HUES6 (cell line): Measurements from ENCODE around the gene LMAN2.
A peak's percentile ranks its signal among the peaks of the same experiment; 100 is the strongest.
"Not testable (repeated sequence)": the region's sequence is repeated elsewhere in the genome, so short reads cannot be mapped to it uniquely, and the experiment has no call there.

Experiments used
- H3K27ac ChIP-seq: 2 replicates; pipeline ENCODE4 v1.7.0; 2013; ENCODE audit warnings: low read depth, mild to moderate bottlenecking, low read length, inconsistent platforms
- H3K27me3 ChIP-seq: 2 replicates; pipeline ENCODE4 v1.6.1; 2013; ENCODE audit warnings: low read length; ENCODE audit not compliant: control insufficient read depth, insufficient read depth
- H3K36me3 ChIP-seq: 2 replicates; pipeline ENCODE4 v1.6.1; 2013; ENCODE audit warnings: low read length; ENCODE audit not compliant: control insufficient read depth, insufficient read depth
- H3K4me1 ChIP-seq: 2 replicates; pipeline ENCODE4 v1.6.1; 2013; ENCODE audit warnings: low read length; ENCODE audit not compliant: control insufficient read depth, insufficient read depth
- H3K4me3 ChIP-seq: 2 replicates; pipeline ENCODE4 v1.5.1; 2013; ENCODE audit warnings: low read depth, low read length
- H3K9ac ChIP-seq: one replicate; pipeline ENCODE4 v1.6.1; 2013; ENCODE audit warnings: mild to moderate bottlenecking, low read length
- H3K9me3 ChIP-seq: 2 replicates; pipeline ENCODE4 v1.6.1; 2013; ENCODE audit warnings: low read depth, low read length; ENCODE audit not compliant: control insufficient read depth, insufficient read depth

The LMAN2 gene

DNA sequence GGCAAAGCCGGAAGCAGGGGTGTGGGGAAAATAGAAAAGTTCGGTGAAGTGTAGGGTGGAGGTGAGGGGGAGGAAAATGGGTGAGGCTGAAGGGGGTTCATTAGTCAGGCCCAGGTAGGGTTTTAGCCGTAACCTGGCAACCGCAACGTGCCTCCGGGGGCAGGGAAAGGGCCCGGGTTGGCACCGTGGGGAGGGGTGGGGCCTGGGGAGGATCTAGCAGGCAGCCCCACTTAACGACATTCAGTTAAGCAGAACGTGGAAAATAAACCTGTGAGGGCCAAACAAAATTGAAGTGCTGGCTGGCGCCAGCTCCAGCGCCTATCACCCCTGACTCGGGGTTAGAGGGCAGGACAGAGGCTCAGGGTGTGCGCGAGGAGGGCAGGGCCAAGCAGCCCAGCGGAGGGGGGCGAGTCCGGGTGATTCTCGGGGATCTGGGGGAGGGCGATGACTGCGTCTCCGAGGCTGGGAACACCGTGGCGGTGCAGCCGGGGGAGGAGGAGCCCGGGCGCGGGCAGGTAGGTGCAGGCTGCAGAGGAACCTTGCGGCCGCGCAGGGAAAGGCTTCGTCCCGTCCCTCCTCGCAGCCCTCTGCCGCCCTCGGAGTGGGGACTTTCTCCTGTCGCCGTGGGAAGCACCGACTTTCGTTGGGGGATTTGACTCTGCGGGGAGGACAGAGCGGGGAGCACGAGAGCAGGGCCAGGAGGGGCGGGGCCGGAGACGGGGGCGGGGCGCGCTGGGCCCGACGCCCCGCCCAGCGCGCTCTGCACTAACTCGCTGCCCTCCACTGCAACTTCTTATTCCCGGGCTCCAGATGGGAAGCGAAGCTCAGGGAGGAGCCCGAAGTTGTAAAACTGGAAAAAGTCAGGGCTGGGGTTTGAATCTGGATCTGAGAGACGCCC lies 11.4 kb upstream of the LMAN2 start:
- no peaks in the 10 kb centered on the region for H3K36me3 ChIP-seq
- H3K4me1 ChIP-seq = peaks cover 36% of the 10 kb centered on the region
- H3K4me3 ChIP-seq = peak overlapping the region; percentile 61
- peak overlapping the region; percentile 39 for H3K9ac ChIP-seq
- no peaks in the 10 kb centered on the region for H3K9me3 ChIP-seq
- H3K27ac ChIP-seq = no peak overlapping the region
- H3K27me3 ChIP-seq = peaks cover 13% of the 10 kb centered on the region

DNA sequence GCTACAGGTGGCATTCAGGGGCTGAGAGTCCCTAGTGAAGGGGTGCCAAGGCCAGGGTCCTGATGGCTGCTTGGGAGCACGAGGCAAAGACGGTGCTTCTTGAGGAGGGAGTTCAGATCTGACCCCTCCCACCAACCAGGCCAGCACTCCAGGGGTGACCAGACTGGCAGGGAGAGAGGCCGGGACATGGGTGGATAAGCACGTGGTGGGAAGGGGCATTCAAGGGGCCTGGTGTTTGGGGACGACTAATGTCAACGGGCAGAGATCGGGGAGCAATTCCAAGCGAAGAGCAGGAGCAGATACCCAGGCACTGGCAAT lies 10.8 kb upstream of the LMAN2 start:
- peak overlapping the region; percentile 61 for H3K4me3 ChIP-seq
- no peaks in the 10 kb centered on the region for H3K9me3 ChIP-seq
- peaks cover 7% of the 10 kb centered on the region; the same call in 1 of the 2 replicates for H3K27me3 ChIP-seq
- H3K36me3 ChIP-seq = no peaks in the 10 kb centered on the region
- H3K27ac ChIP-seq = no peak overlapping the region
- peaks cover 30% of the 10 kb centered on the region for H3K4me1 ChIP-seq
- H3K9ac ChIP-seq = peak overlapping the region; percentile 12

DNA sequence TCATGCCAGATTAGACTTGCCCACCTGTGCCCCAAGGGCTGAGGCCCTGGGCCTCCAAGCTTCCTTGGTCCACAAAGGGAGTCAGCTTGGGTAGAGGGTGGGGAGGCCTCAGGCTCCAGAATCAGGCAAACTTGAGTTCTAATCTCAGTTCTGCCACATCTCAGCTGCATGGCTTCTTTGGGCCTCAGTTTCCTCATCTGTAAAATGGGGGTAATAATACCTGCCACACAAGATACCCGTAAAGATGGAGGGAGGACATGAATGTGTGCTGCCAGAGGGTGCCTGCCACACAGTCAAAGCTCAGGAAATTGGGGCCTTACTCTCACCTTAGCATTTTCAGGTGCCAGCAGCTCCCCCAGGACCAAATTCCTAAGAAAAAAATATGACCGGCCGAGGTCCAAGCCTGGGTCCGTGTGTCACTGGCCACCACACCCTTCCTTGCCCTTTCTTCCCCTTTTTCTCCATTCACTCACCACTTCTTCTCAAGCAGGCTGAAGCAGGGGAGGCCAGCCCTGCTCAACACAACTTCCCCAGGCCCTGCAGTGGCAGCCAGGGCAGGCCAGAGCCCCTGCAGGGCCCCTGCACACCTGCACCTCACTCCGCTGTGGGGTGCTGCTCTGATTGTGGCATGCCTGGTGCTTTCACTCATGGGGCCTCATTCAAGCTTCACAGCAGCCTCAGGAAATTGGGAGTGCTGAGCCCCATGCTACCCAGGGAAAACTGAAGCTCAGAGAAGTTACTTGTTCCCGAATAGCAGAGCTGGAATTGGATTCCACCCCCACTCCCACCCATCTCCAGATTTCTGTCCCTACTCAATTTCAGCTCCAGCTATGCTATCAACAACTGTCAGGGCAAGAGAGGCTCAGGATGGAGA lies 10.2 kb upstream of the LMAN2 start:
- no peak overlapping the region for H3K27ac ChIP-seq
- no peak overlapping the region for H3K9ac ChIP-seq
- peaks cover 30% of the 10 kb centered on the region for H3K4me1 ChIP-seq
- H3K27me3 ChIP-seq = peaks cover 7% of the 10 kb centered on the region; the same call in 1 of the 2 replicates
- no peak overlapping the region for H3K4me3 ChIP-seq
- H3K36me3 ChIP-seq = no peaks in the 10 kb centered on the region
- no peaks in the 10 kb centered on the region for H3K9me3 ChIP-seq

DNA sequence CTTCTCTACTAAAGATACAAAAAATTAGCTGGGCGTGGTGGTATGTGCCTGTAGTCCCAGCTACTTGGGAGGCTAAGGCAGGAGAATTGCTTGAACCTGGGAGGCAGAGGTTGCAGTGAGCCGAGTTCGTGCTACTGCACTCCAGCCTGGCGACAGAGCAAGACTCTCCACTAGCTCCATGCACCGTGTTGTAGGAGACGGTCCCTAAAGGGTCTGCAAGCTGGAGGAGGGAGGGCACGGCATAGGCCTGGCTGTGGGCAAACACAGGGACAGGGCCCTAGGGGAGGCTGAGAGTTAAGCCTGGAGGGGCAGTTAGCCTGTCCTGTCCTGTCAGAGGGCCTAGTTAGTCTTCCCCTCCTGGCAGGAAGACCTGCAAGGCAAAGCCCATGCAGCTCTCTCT lies 9.3 kb upstream of the LMAN2 start:
- H3K9me3 ChIP-seq, H3K27ac ChIP-seq, H3K9ac ChIP-seq, H3K36me3 ChIP-seq, H3K4me3 ChIP-seq, H3K27me3 ChIP-seq: not testable (repeated sequence)
- H3K4me1 ChIP-seq = peaks cover 23% of the 10 kb centered on the region

DNA sequence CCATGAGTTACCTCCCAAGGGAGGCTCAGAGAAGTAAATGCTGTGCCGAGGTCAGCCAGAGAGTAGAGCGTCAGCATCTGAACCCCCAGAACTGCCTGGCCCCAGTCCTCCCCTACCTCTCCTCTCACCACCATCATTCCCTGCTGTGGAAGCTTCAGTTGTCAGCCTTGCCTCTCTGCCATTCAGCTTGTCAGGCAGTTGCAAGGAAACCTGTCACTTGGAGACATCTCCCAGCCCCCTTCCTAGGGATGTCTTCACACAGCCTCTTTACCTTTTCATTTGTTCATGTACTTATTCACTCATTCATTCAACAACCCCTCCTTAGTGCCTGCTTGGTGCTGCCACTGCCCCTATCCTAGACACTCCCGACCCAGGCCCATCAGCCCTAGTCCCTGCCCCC lies 8.4 kb upstream of the LMAN2 start:
- no peak overlapping the region for H3K27ac ChIP-seq

DNA sequence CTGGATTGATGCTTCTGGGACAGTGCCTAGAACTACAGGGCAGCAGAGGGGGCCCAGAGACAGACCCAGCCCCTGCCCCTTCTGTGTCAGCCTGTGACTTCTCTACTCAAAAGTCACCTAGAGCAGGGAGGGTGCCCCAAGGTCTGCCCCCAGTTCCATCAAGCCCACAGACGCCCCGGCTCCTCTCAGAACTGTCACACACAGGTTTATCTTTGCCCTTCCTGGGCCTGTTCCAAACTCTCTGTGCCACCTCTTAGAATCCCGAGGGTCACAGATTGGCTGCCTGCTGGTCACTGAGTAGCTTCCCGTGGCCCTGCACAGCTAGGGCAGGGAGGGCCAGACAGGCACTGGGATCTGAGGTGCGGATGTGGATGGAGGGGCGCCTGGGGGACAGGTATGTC lies 8.0 kb upstream of the LMAN2 start:
- peaks cover 16% of the 10 kb centered on the region; the same call in 1 of the 2 replicates for H3K27me3 ChIP-seq
- H3K4me1 ChIP-seq = peaks cover 18% of the 10 kb centered on the region
- no peaks in the 10 kb centered on the region for H3K36me3 ChIP-seq
- H3K9ac ChIP-seq = no peak overlapping the region
- no peak overlapping the region for H3K27ac ChIP-seq
- peaks cover 3% of the 10 kb centered on the region; the same call in 1 of the 2 replicates for H3K9me3 ChIP-seq
- no peak overlapping the region for H3K4me3 ChIP-seq

More for the DNA sequence above, 8.4 kb upstream of the LMAN2 start:
- H3K4me1 ChIP-seq = peaks cover 19% of the 10 kb centered on the region
- no peak overlapping the region for H3K9ac ChIP-seq
- H3K27me3 ChIP-seq = peaks cover 12% of the 10 kb centered on the region; the same call in 1 of the 2 replicates
- no peak overlapping the region for H3K4me3 ChIP-seq
- peaks cover 3% of the 10 kb centered on the region; the same call in 1 of the 2 replicates for H3K9me3 ChIP-seq
- no peaks in the 10 kb centered on the region for H3K36me3 ChIP-seq

DNA sequence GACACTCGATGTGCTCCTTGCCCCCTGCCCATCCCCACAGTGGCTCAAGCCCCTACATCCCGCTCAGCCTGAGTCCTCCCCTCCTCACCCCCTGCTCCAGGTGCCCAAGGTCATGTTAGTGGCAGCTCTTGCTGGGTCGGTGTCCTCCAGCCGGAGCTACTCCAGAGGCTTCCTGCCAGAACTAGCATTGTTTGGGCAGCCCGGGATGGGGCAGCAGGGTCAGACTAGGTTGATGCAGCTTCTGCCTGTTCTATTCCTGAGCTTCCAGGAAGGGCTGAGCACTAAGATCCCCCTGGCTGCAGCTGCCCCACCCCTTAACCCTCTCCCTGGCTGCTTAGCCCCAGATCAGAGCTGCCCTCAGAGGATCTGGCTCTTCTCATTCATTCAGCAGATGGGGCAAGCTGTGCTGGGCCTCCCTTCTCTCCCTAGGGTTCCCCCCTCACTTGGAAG lies 6.9 kb upstream of the LMAN2 start:
- Histone ChIP-seq H3K27me3 (peaks cover 16% of the 10 kb centered on the region; the same call in 1 of the 2 replicates), H3K36me3 (no peaks in the 10 kb centered on the region), H3K4me3 (no peak overlapping the region), H3K9ac (no peak overlapping the region), H3K9me3 (peaks cover 3% of the 10 kb centered on the region; the same call in 1 of the 2 replicates), H3K27ac (no peak overlapping the region), H3K4me1 (peaks cover 11% of the 10 kb centered on the region)

DNA sequence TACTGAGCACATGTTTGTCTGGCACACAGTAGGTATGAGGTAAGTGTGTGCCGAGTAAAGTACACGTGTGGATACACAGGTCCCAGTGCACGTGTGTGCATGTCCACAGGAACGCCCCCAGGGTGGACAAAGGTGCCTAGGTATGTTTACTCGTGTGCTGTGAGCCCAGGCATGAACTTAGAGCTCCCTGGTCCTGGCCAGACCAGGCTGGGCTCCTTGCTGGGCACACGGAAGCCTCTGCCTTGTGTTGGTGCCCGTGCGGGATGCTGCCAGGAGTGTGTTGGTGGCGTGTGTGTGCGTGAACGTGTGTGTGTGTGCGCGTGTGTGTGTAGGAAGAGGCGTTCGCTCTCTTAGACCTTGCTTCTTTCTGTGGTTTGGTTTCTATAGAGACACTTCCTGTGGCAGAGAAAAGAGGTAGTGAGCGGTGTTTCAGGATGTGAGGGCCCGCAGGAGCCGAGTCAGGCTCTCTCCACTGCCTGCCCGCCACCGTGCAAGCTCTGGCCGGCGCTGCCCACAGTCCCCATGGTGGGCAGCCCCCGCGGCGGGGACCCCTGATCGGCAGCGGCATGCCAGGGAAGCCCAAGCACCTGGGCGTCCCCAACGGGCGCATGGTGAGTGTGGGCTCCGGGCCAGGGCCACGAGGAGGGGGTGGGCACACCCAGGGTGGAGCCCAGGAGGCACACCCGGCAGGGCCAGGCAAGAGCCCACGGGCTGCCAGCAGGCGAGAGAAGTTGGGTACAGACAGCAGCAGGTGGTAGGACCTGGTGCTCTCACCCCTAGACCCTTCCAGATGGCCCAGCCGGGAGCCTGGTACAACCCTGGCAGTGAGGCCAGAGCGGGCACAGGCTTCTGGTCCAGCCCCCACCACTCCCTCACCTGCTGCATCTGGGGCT lies 6.2 kb upstream of the LMAN2 start, which contains the start of gene RGS14:
RGS14 (plus strand) TSS at position 466 of the 893 bp plus-strand sequence; CDS start at position 567, 101 bp downstream.
- no peaks in the 10 kb centered on the region for H3K36me3 ChIP-seq
- no peak within 1 kb of the TSS for H3K27ac ChIP-seq
- peaks cover 16% of the 10 kb centered on the region; the same call in 1 of the 2 replicates for H3K27me3 ChIP-seq
- no peak within 1 kb of the TSS for H3K9ac ChIP-seq
- H3K9me3 ChIP-seq = peaks cover 3% of the 10 kb centered on the region; the same call in 1 of the 2 replicates
- H3K4me1 ChIP-seq = peaks cover 8% of the 10 kb centered on the region
- no peak within 1 kb of the TSS for H3K4me3 ChIP-seq

DNA sequence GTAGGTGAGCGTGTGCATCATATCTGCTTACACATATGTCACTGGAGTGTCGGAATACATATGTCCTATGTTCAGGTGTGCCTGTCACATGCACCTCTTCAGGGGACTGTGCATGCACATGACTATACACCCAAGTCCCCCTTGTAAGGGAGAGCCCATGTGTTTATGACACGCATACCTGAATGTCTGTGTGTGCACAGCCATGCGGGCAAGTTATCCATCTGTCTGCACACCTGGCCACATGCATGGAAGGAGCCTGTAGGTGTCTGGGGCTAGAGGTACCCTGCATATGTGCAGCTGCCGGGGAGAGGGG lies 5.6 kb upstream of the LMAN2 start:
- Histone ChIP-seq H3K9ac (no peak overlapping the region), H3K36me3 (no peaks in the 10 kb centered on the region), H3K27me3 (peaks cover 12% of the 10 kb centered on the region; the same call in 1 of the 2 replicates), H3K27ac (no peak overlapping the region), H3K4me1 (peaks cover 5% of the 10 kb centered on the region), H3K9me3 (peaks cover 3% of the 10 kb centered on the region; the same call in 1 of the 2 replicates), H3K4me3 (no peak overlapping the region)

DNA sequence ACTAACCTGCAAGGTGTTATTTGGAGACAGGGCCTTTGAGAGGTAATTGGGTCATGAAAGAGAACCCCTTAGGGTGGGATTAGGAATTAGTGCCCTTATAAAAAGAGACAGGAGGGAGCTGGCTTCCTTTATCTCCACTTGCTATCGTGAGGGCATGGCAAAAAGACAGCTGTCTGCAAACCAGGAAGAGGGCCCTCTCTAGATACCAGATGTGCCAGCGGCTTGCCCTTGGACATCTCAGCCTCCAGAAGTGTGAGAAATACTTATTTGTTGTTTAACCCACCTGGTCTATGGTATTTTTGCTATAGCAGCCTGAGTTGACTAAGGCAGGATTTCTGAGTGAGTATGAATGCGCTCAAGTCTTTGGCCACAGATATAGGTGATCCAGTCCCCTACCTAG lies 5.3 kb upstream of the LMAN2 start:
- Histone ChIP-seq H3K9ac (no peak overlapping the region), H3K27ac (no peak overlapping the region), H3K9me3 (peaks cover 3% of the 10 kb centered on the region; the same call in 1 of the 2 replicates), H3K4me3 (no peak overlapping the region), H3K4me1 (peaks cover 3% of the 10 kb centered on the region; the same call in 1 of the 2 replicates), H3K36me3 (no peaks in the 10 kb centered on the region), H3K27me3 (peaks cover 9% of the 10 kb centered on the region; the same call in 1 of the 2 replicates)
